GM18867 (cell line): ENCODE data around the gene FRG2C.
"Not testable (repeated sequence)": the region's sequence is repeated elsewhere in the genome, so short reads cannot be mapped to it uniquely, and the experiment has no call there.

Experiments
- ATAC-seq: cut with Tn5 transposase; IDR thresholded peaks from one replicate; pipeline ENCODE4 v1.9.1; 2021; ENCODE audit warnings: mild to moderate bottlenecking, moderate library complexity; ENCODE audit not compliant: unreplicated experiment

FRG2C gene

GRCh38 chr3:75664028-75664427, at the start of gene FRG2C:
Gene FRG2C, plus strand, starts transcription at chr3:75664328. Its CDS starts 52 bp downstream, at chr3:75664380.
- not testable (repeated sequence) for ATAC-seq

GRCh38 chr3:75618666-75619305, 45.3 kb upstream of the FRG2C start:
- ATAC-seq: not testable (repeated sequence)

DNA sequence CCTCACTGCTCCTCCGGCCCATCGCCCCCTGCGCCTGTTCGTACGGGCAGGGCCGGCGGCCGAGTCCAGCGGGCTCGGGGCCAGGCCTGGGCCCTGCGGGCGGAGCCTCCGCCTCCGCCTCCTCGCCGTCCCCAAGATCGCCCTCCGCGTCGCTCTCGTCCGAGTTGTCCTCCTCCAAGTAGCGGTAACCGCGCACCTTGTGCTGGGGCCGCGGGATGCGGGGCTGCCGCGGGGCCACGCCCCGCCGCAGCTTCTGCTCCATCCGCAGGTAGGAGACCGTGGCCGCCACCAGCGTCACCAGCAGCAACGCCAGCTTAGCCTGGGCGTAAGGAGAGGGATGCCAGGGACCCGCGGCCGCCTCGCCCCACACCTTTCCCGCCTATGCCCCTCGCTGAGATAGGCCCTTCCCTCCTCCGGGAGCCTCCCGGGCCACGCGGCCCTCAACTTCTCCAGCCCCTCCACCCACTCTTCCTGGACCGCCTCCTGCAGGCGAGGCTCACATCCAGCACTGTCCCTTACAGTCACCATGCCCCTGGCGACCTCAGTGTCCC, 44.6 kb upstream of the FRG2C start:
- not testable (repeated sequence) for ATAC-seq

- not testable (repeated sequence) for ATAC-seq
Measured at GRCh38 chr3:75621772-75622171, 42.4 kb upstream of the FRG2C start.

- ATAC-seq: not testable (repeated sequence)
Measured at GRCh38 chr3:75623656-75624055, 40.5 kb upstream of the FRG2C start.

- ATAC-seq: not testable (repeated sequence)
Measured at GRCh38 chr3:75630887-75631535, 33.1 kb upstream of the FRG2C start.

GRCh38 chr3:75631541-75631940, 32.6 kb upstream of the FRG2C start:
- ATAC-seq: no peak

DNA sequence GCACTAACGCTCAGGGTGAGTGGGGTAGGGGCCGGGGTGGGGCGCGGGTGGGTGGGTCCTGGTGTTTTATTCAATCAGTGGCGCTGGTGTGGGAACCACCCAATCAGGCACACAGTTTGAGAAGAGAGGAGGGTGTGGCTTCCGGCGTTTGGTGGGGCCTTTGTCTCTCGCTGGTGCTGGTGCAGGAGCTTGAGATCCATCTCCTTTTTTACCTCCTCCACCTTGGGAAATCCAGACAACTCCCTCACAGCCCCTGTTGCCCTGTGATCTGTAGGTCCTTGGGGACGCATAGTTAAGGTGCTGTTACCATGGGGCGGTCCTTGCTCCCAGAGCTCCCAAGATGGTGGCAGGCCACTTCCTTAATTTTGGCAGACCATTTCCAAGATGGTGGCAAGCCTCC, 25.2 kb upstream of the FRG2C start:
- ATAC-seq: not testable (repeated sequence)

DNA sequence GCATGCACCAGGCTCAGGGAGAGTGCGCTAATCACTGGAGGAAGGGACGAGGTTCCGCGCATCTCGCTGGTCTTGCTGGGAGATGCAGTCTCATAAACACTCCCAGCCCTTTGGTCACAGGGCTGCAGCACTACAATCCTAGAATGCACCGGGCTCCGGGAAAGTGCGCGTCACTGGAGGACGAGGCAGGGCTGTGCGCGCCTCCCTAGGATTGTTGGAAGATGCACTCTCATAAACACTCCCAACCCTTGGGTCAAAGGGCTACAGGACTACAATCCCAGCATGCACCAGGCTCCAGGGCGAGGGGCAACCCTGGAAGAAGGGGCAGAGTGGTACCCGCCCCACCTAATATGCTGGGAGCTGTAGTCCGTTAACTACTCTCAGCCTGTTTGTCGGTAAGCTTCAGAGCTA, 23.0 kb upstream of the FRG2C start:
- not testable (repeated sequence) for ATAC-seq

DNA sequence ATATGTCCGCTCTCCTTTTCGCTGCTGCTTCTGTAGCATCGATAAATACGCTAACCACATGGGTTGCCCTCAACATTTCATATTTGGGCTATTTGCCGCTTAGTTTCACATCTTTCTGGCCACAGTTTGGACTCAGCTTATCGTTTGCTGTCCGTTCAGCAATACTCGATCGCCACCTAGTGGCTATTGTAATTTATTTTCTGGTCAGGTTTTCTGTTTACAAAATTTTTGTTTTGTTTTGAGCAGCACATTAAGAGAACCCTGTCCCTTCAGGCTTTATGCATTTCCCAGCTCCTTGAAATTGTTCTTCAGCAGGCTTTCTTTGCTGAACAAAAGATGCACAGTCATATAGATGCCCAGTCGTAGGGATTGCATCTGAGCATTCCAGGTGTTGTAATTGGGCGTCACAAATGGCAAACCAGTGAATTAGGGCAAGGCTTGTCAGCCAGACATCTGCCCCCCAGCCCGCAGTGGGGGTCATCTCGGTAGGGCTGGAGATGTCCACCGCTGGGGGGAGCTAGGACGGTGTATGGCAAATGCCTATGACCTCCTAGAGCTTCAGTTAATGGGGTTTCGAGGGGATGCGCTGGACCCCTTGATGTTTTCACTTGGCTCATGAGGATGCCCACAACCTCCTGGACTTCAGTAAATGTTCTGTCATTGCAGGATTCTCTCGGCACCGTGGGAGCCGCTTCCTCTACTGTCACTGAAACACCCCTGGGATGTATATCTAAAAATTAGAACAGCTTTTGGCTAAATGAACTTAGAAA, 20.9 kb upstream of the FRG2C start:
- not testable (repeated sequence) for ATAC-seq

DNA sequence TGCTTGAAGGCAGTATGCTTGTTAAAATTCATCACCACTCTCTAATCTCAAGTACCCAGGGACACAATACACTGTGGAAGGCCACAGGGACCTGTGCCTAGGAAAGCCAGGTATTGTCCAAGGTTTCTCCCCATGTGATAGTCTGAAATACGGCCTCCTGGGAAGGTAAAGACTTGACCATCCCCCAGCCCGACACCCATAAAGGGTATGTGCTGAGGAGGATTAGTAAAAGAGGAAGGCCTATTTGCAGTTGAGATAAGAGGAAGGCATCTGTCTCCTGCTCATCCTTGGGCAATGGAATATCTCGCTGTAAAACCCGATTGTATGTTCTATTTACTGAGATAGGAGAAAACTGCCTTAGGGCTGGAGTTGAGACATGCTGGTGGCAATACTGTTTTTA, 18.6 kb upstream of the FRG2C start:
- ATAC-seq: not testable (repeated sequence)

- no peak for ATAC-seq
Measured at GRCh38 chr3:75650191-75650590, 13.9 kb upstream of the FRG2C start.

DNA sequence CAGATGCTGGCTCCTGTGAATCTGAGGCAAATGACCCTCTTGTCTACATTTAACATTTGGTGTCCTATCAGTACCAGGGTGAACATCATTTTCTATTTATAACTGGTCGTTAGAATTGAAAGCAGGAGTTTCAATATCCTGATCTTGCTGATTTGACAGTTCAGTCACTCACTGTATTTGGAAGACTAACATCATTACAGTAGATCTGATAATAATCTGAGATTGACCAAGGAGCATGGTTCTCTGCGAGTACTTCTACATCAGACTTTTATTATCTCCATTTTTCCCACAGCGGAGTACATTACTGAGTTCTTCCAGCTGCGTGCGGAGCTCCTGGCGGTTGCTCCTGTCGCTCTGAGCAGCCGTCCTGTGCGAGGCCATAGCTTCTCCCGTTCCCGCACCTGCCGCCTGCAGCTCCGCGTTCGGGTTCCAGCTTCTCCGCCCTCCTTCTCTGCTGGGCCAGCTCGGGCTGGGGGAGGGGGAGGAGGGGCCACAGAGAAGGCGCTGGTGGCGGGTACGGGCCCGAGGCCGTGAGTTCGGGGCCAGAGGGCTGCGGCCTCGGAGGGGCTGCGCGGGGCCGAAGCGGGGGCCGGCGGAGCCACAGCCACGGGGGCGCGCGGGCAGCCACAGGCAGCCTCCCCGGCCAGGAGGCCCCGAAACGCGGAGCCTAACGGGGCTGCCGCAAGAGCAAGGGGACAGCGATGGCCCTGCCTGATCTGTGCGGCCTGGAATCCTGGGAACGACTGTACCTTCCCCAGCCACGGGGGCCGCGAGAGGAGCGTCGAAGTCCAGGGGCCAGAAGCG, 8.8 kb upstream of the FRG2C start:
- ATAC-seq: not testable (repeated sequence)

- ATAC-seq: not testable (repeated sequence)
Measured at GRCh38 chr3:75655956-75656355, 8.2 kb upstream of the FRG2C start.

DNA sequence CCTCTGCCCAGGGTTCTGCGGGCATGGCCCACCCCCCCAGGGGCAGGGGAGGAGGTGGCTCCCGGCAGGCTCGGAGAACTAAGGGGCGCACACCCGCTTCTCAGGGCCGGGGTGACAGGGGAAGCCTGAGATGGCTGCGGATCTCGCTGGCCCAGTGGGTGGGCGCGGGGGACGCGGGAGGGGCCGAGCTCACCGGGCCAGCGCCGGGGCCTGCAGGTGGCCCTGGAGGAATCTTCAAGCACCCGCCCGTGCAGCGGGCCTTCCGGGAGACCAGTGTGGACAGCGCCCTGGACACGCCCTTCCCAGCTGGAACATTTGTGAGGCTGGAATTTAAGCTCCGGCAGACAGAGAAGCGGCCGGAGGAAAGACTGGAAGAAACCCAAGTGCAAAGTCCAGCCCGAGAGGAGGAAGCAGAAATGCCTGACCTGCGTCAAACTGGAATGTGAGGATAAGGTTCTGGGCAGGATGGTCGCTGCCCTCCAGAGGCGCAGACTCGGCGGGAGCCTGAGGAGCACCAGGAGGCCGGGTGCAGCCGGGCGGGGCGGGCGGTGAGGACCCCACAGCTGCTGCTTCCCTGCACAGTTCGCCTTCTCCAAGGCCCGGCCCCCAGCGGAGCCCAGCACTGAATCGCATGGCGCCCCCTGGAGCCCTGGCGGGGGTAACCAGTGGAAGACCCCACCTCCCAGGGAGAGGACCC, 5.6 kb upstream of the FRG2C start:
- not testable (repeated sequence) for ATAC-seq

- ATAC-seq: not testable (repeated sequence)
Measured at GRCh38 chr3:75659108-75659433, 5.1 kb upstream of the FRG2C start.

DNA sequence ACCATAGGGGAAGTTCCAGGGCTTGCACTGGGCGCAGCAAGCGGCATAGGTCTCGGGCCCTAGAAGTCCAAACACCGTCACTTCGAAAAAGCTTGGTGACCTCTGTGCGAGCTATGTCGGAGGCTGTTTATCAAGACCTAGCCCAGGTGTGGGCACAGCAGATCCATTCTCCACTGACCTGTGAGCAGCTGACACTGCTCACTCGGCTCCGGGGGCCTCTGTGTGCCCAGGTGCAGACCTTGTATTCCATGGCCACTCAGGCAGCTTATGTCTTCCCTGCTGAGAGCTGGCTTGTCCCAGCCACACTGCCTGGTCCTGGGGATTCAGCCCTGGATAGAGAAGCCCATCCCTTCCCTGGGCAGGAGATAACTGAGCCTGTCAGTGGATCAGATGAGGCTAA, 1.5 kb downstream of the FRG2C start:
- not testable (repeated sequence) for ATAC-seq

GRCh38 chr3:75667757-75668701, 3.9 kb downstream of the FRG2C start:
- not testable (repeated sequence) for ATAC-seq

DNA sequence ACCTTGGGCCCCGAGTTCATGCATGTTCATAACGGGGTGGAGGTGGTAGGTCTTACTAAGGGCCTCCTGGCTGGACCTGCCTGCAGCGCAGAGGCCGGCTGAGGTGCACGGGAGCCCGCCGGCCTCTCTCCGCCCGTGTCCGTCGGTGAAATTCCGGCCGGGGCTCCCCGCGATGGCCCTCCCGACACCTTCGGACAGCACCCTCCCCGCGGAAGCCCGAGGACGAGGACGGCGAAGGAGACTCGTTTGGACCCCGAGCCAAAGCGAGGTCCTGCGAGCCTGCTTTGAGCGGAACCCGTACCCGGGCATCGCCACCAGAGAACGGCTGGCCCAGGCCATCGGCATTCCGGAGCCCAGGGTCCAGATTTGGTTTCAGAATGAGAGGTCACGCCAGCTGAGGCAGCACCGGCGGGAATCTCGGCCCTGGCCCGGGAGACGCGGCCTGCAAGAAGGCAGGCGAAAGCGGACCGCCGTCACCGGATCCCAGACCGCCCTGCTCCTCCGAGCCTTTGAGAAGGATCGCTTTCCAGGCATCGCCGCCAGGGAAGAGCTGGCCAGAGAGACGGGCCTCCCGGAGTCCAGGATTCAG, 4.7 kb downstream of the FRG2C start:
- ATAC-seq: not testable (repeated sequence)
